Kidney (tissue), 14 donors: ENCODE results near the gene KLHL29. TPM values are rescaled to one million over a fixed set of nuclear protein-coding genes. Genes with fewer than 3 reads are reported as not detected.
A peak's percentile ranks its signal among the peaks of the same experiment; 100 is the strongest.

Experiments
- DNase-seq, 5 donors: peaks; one replicate each; pipeline ENCODE4 v3.0.0-alpha.2; 2013 to 2020
- FAIRE-seq: peaks from 2 replicates; lab custom pipeline; 2012; peaks lifted over from hg19 to GRCh38; lab: Jason Lieb, UNC
- H3K27ac ChIP-seq, 2 donors: one replicate each; pipeline ENCODE4 v1.7.0; 2013; ENCODE audit warnings: low read depth in 2 of 2, low read length in 2 of 2, inconsistent platforms in 1 of 2
- H3K27me3 ChIP-seq: one replicate; pipeline ENCODE4 v1.7.1; 2013; ENCODE audit warnings: low read length, inconsistent platforms; ENCODE audit not compliant: control insufficient read depth, insufficient read depth
- H3K36me3 ChIP-seq, 3 donors: one replicate each; pipeline versions ENCODE4 v1.7.0 to v1.7.1; 2013; ENCODE audit warnings: low read length in 3 of 3, control low read depth in 1 of 3, inconsistent platforms in 1 of 3; ENCODE audit not compliant: insufficient read depth in 3 of 3, control insufficient read depth in 2 of 3
- H3K4me1 ChIP-seq, 3 donors: one replicate each; pipeline versions ENCODE4 v1.7.0 to v1.7.1; 2013; ENCODE audit warnings: low read length in 3 of 3, inconsistent platforms in 1 of 3, low read depth in 1 of 3; ENCODE audit not compliant: control insufficient read depth in 2 of 3, insufficient read depth in 2 of 3
- H3K4me3 ChIP-seq, 3 donors: one replicate each; pipeline versions ENCODE4 v1.7.0 to v1.8.1; 2013; ENCODE audit warnings: low read length in 3 of 3, control low read depth in 1 of 3, inconsistent platforms in 1 of 3
- H3K9ac ChIP-seq, 3 donors: one replicate each; pipeline versions ENCODE4 v1.7.0 to v1.7.1; 2013; ENCODE audit warnings: low read length in 3 of 3, control low read depth in 1 of 3, inconsistent platforms in 1 of 3
- H3K9me3 ChIP-seq, 3 donors: one replicate each; pipeline versions ENCODE4 v1.7.0 to v1.7.1; 2013; ENCODE audit warnings: low read length in 3 of 3, control low read depth in 1 of 3, inconsistent platforms in 1 of 3; ENCODE audit not compliant: control insufficient read depth in 2 of 3, insufficient read depth in 1 of 3
- CTCF ChIP-seq: IDR thresholded peaks from 3 replicates; pipeline ENCODE4 v1.5.1; 2012; ENCODE audit warnings: mild to moderate bottlenecking, moderate library complexity, borderline replicate concordance; ENCODE audit not compliant: insufficient read depth; ENCODE audit errors: extremely low read depth
- intact Hi-C: fragments of 100-400 bp; cut with DNase I; formaldehyde crosslinking; loops from one replicate; pipeline ENCODE4 v1.11.1; 2022
- polyA plus RNA-seq: library from polyadenylated mRNA; stranded (reverse); fragments of 350-450 nt; fragmentation: Illumina TruSeq; extraction: RNeasy Lipid Tissue Mini Kit (QIAGEN cat#74804); gene quantifications from one replicate; pipeline ENCODE4 v1.2.3, GENCODE V29; 2014; ENCODE audit warnings: low read depth, low replicate concordance; ENCODE audit not compliant: insufficient read depth
- total RNA-seq: library from RNA; stranded (reverse); fragmentation: NEBNext Ultra II Directional; extraction: Animal tissue kit (Norgen Biotek cat#: 25700); gene quantifications from one replicate; pipeline ENCODE4 v1.2.1, GENCODE V29; 2021
- donor health status: control.
- donor health status: control.
- donor health status: control.
- donor health status: control.
- donor health status: control.
- donor health status: DM: yes; HTN: yes; CAD: no.
- donor health status: Normal renal cell carcinoma (clear cell type).

The KLHL29 gene
- total and polyA plus RNA-seq, 2 donors from 2014 or later = 1.5 to 10.5 TPM

- no peak overlapping the region for H3K9ac ChIP-seq
- peak in 1 of 5 donors; percentile 11 for DNase-seq
- FAIRE-seq = no peak
- no peaks in the 10 kb centered on the region for H3K4me1 ChIP-seq
- no peaks in the 10 kb centered on the region for H3K27me3 ChIP-seq
- no peaks in the 10 kb centered on the region for H3K9me3 ChIP-seq
- no peak for TF ChIP-seq CTCF
- intact Hi-C loops = no loop called here
- H3K4me3 ChIP-seq = no peak overlapping the region
- H3K27ac ChIP-seq = no peak overlapping the region
- no peaks in the 10 kb centered on the region for H3K36me3 ChIP-seq
Measured at GRCh38 chr2:23449413-23449812, 64.4 kb downstream of the KLHL29 start.

GRCh38 chr2:23449831-23450331, 64.9 kb downstream of the KLHL29 start:
- Histone ChIP-seq H3K27ac (no peak overlapping the region), H3K9me3 (no peaks in the 10 kb centered on the region), H3K36me3 (no peaks in the 10 kb centered on the region), H3K9ac (no peak overlapping the region), H3K4me1 (no peaks in the 10 kb centered on the region), H3K4me3 (no peak overlapping the region), H3K27me3 (no peaks in the 10 kb centered on the region)
- FAIRE-seq (no peak), DNase-seq (peak in 1 of 5 donors; percentile 16)
- no peak for TF ChIP-seq CTCF
- intact Hi-C loops = no loop called here

- H3K4me3 ChIP-seq = no peak overlapping the region
- no peaks in the 10 kb centered on the region for H3K9me3 ChIP-seq
- H3K36me3 ChIP-seq = no peaks in the 10 kb centered on the region
- no peak for TF ChIP-seq CTCF
- DNase-seq (peak in 3 of 5 donors; percentile 15 to 43 (median 42)), FAIRE-seq (no peak)
- no peaks in the 10 kb centered on the region for H3K27me3 ChIP-seq
- no peak overlapping the region for H3K9ac ChIP-seq
- H3K4me1 ChIP-seq = no peaks in the 10 kb centered on the region
- H3K27ac ChIP-seq = no peak overlapping the region
- intact Hi-C loops = no loop called here
Measured at GRCh38 chr2:23452372-23452771, 67.4 kb downstream of the KLHL29 start.
